ENCODE data around the gene GADD45A.
"Not testable (repeated sequence)": the region's sequence is repeated elsewhere in the genome, so short reads cannot be mapped to it uniquely, and the experiment has no call there.

The GADD45A gene

GRCh38 chr1:67662884-67663283, 22.1 kb upstream of the GADD45A start (continued):
- TF ChIP-seq POU6F1 (CRISPR knock-in tag; IDR thresholded peaks at IDR 0.05; ENCODE audit: borderline replicate concordance, low read depth) (no peak), BACH2 (CRISPR knock-in tag; IDR thresholded peaks at IDR 0.05; ENCODE audit: borderline replicate concordance) (no peak)

- no peak for TF ChIP-seq ZFP3 (CRISPR knock-in tag; IDR thresholded peaks at IDR 0.05)
- no peak for TF ChIP-seq ZNF70 (CRISPR knock-in tag; IDR thresholded peaks at IDR 0.05)
- no peak for TF ChIP-seq POU6F1 (CRISPR knock-in tag; IDR thresholded peaks at IDR 0.05; ENCODE audit: borderline replicate concordance, low read depth)
- no peak for TF ChIP-seq TCF4 (CRISPR knock-in tag; IDR thresholded peaks at IDR 0.05; ENCODE audit: borderline replicate concordance)
- no peak for TF ChIP-seq RARB (CRISPR knock-in tag; IDR thresholded peaks at IDR 0.05)
- no peak for TF ChIP-seq OSR1 (CRISPR knock-in tag; IDR thresholded peaks at IDR 0.05)
- no peak for TF ChIP-seq ZNF565 (CRISPR knock-in tag; conservative IDR thresholded peaks at IDR 0.05; ENCODE audit: low read depth)
- TF ChIP-seq PATZ1 (CRISPR knock-in tag; IDR thresholded peaks at IDR 0.05; ENCODE audit: borderline replicate concordance), result no peak
- no peak for TF ChIP-seq CSRNP3 (CRISPR knock-in tag; IDR thresholded peaks at IDR 0.05)
- TF ChIP-seq CREB5 (CRISPR knock-in tag; IDR thresholded peaks at IDR 0.05; ENCODE audit: low read depth), result no peak
- TF ChIP-seq ISL1 (CRISPR knock-in tag; IDR thresholded peaks at IDR 0.05), result no peak
- TF ChIP-seq BACH2 (CRISPR knock-in tag; IDR thresholded peaks at IDR 0.05; ENCODE audit: borderline replicate concordance), result no peak
- ATAC-seq, result no peak
Observed at GRCh38 chr1:67664048-67664447, 21.0 kb upstream of the GADD45A start.

- not testable (repeated sequence) for ATAC-seq
Observed at GRCh38 chr1:67665307-67665706, 19.7 kb upstream of the GADD45A start.

GRCh38 chr1:67666636-67667035, 18.4 kb upstream of the GADD45A start:
- TF ChIP-seq ZFP3 (CRISPR knock-in tag; IDR thresholded peaks at IDR 0.05) (no peak), OSR1 (CRISPR knock-in tag; IDR thresholded peaks at IDR 0.05) (no peak), TCF4 (CRISPR knock-in tag; IDR thresholded peaks at IDR 0.05; ENCODE audit: borderline replicate concordance) (no peak)
- no peak for ATAC-seq

GRCh38 chr1:67668660-67669059, 16.3 kb upstream of the GADD45A start:
- no peak for ATAC-seq

More at GRCh38 chr1:67668660-67669059, 16.3 kb upstream of the GADD45A start:
- TF ChIP-seq CSRNP3 (CRISPR knock-in tag; IDR thresholded peaks at IDR 0.05) (no peak), ISL1 (CRISPR knock-in tag; IDR thresholded peaks at IDR 0.05) (no peak), SNAI2 (CRISPR knock-in tag; IDR thresholded peaks at IDR 0.05) (no peak), CREB5 (CRISPR knock-in tag; IDR thresholded peaks at IDR 0.05; ENCODE audit: low read depth) (no peak), ARNTL (CRISPR knock-in tag; IDR thresholded peaks at IDR 0.05; ENCODE audit: borderline replicate concordance, low read depth) (no peak), BACH2 (CRISPR knock-in tag; IDR thresholded peaks at IDR 0.05; ENCODE audit: borderline replicate concordance) (no peak), ZNF8 (CRISPR knock-in tag; IDR thresholded peaks at IDR 0.05) (no peak)
